ENCODE results near the gene ISL1. TPM values are rescaled to one million over a fixed set of nuclear protein-coding genes. Genes with fewer than 3 reads are reported as not detected.
A peak's percentile ranks its signal among the peaks of the same experiment; 100 is the strongest.

The ISL1 gene
- total and polyA plus RNA-seq, 7 experiments from 2014 or later = not detected

- H3K4me1 Mint-ChIP-seq = no peaks in the 10 kb centered on the region
- peaks cover 0 to 34% (median 6%) of the 10 kb centered on the region in 11 donors for H3K9me3 Mint-ChIP-seq
- H3K36me3 Mint-ChIP-seq = peaks cover 0 to 11% (median 0%) of the 10 kb centered on the region in 5 donors
- H3K27ac Mint-ChIP-seq = peak overlapping the region in 1 of 9 donors; percentile 46
- H3K4me3 Mint-ChIP-seq = no peak overlapping the region
- CTCF ChIA-PET = no interaction called here
- Histone ChIP-seq H3K27me3 (ENCODE audit: control insufficient read depth in 2 of 2, insufficient read depth in 2 of 2, low read length in 2 of 2) (no peaks in the 10 kb centered on the region), H3K27ac (ENCODE audit: low read depth, low read length) (no peak overlapping the region), H3K9me3 (ENCODE audit: control insufficient read depth in 2 of 3, low read length in 3 of 3) (no peaks in the 10 kb centered on the region), H3K4me3 (ENCODE audit: low read length) (no peak overlapping the region), H3K36me3 (ENCODE audit: control insufficient read depth in 2 of 3, insufficient read depth in 3 of 3, low read length in 3 of 3) (no peaks in the 10 kb centered on the region), H3K4me1 (ENCODE audit: control insufficient read depth in 2 of 2, insufficient read depth in 2 of 2, low read length in 2 of 2) (no peaks in the 10 kb centered on the region)
- H3K27me3 Mint-ChIP-seq = peaks cover 56 to 74% (median 62%) of the 10 kb centered on the region in 5 donors
- intact Hi-C loops (cut with micrococcal nuclease) = loop anchor here in 1 of 2 donors (2.0 to 5.0 kb wide), 2 partner anchors 20 to 432 kb away; no protein-coding TSS in a partner anchor
- POLR2A ChIA-PET = no interaction called here
- ATAC-seq (no peak), DNase-seq (no peak)
Observed at GRCh38 chr5:51398875-51399642, 15.8 kb downstream of the ISL1 start.

GRCh38 chr5:51399643-51400006 is 16.4 kb downstream of the ISL1 start:
- no peak for DNase-seq
- Histone ChIP-seq H3K27ac (ENCODE audit: low read depth, low read length) (no peak overlapping the region), H3K4me3 (ENCODE audit: low read length) (no peak overlapping the region), H3K9me3 (ENCODE audit: control insufficient read depth in 2 of 3, low read length in 3 of 3) (no peaks in the 10 kb centered on the region), H3K27me3 (ENCODE audit: control insufficient read depth in 2 of 2, insufficient read depth in 2 of 2, low read length in 2 of 2) (no peaks in the 10 kb centered on the region), H3K4me1 (ENCODE audit: control insufficient read depth in 2 of 2, insufficient read depth in 2 of 2, low read length in 2 of 2) (no peaks in the 10 kb centered on the region), H3K36me3 (ENCODE audit: control insufficient read depth in 2 of 3, insufficient read depth in 3 of 3, low read length in 3 of 3) (no peaks in the 10 kb centered on the region)
- POLR2A ChIA-PET = no interaction called here
- CTCF ChIA-PET = no interaction called here
- Mint-ChIP-seq H3K36me3 (peaks cover 0 to 11% (median 0%) of the 10 kb centered on the region in 5 donors), H3K9me3 (peaks cover 0 to 31% (median 6%) of the 10 kb centered on the region in 11 donors), H3K27me3 (peaks cover 54 to 69% (median 58%) of the 10 kb centered on the region in 5 donors), H3K27ac (peak overlapping the region in 1 of 9 donors; percentile 46), H3K4me1 (no peaks in the 10 kb centered on the region), H3K4me3 (no peak overlapping the region)
- no peak for ATAC-seq
- intact Hi-C loops (cut with micrococcal nuclease) = loop anchor here in 1 of 2 donors (2.0 to 5.0 kb wide), 2 partner anchors 21 to 432 kb away; no protein-coding TSS in a partner anchor

DNA sequence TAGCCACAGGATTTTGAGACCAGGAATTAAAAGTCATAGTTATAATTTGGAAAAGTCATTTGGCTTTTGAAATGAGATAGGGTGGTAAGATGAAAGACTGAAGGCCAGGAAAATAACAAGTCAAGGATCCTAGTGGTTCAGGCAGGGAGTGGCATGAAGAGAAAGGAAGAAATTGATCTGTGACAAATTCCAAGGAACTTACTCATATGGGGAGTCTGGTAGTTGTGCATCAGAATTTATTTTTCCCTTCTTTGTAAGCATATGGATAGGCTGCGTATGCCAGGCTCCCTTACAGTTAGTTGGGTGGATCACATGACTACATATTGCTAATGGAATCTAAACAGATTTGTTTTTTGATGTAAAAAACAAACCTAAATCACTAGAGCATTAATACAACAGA is 21.0 kb downstream of the ISL1 start:
- Mint-ChIP-seq H3K36me3 (no peaks in the 10 kb centered on the region), H3K4me1 (no peaks in the 10 kb centered on the region), H3K9me3 (peaks cover 0 to 9% (median 0%) of the 10 kb centered on the region in 11 donors), H3K4me3 (no peak overlapping the region), H3K27me3 (peaks cover 12 to 24% (median 17%) of the 10 kb centered on the region in 5 donors), H3K27ac (no peak overlapping the region)
- H3K9me3 ChIP-seq (ENCODE audit: control insufficient read depth in 2 of 3, low read length in 3 of 3) = no peaks in the 10 kb centered on the region
- intact Hi-C loops (cut with micrococcal nuclease) = no loop called here
- DNase-seq (no peak), ATAC-seq (no peak)
- CTCF ChIA-PET = no interaction called here
- no peak overlapping the region for H3K27ac ChIP-seq (ENCODE audit: low read depth, low read length)
- H3K4me1 ChIP-seq (ENCODE audit: control insufficient read depth in 2 of 2, insufficient read depth in 2 of 2, low read length in 2 of 2) = no peaks in the 10 kb centered on the region
- no peak overlapping the region for H3K4me3 ChIP-seq (ENCODE audit: low read length)
- no peaks in the 10 kb centered on the region for H3K36me3 ChIP-seq (ENCODE audit: control insufficient read depth in 2 of 3, insufficient read depth in 3 of 3, low read length in 3 of 3)
- POLR2A ChIA-PET = no interaction called here
- H3K27me3 ChIP-seq (ENCODE audit: control insufficient read depth in 2 of 2, insufficient read depth in 2 of 2, low read length in 2 of 2) = no peaks in the 10 kb centered on the region

- CTCF ChIA-PET = no interaction called here
- H3K27me3 ChIP-seq (ENCODE audit: control insufficient read depth in 2 of 2, insufficient read depth in 2 of 2, low read length in 2 of 2) = no peaks in the 10 kb centered on the region
Observed at GRCh38 chr5:51411921-51412325, 28.7 kb downstream of the ISL1 start.

GRCh38 chr5:51414516-51414915 is 31.3 kb downstream of the ISL1 start:
- Histone ChIP-seq H3K4me1 (ENCODE audit: control insufficient read depth in 2 of 2, insufficient read depth in 2 of 2, low read length in 2 of 2) (no peaks in the 10 kb centered on the region), H3K27ac (ENCODE audit: low read depth, low read length) (no peak overlapping the region), H3K36me3 (ENCODE audit: control insufficient read depth in 2 of 3, insufficient read depth in 3 of 3, low read length in 3 of 3) (no peaks in the 10 kb centered on the region), H3K4me3 (ENCODE audit: low read length) (no peak overlapping the region), H3K9me3 (ENCODE audit: control insufficient read depth in 2 of 3, low read length in 3 of 3) (no peaks in the 10 kb centered on the region), H3K27me3 (ENCODE audit: control insufficient read depth in 2 of 2, insufficient read depth in 2 of 2, low read length in 2 of 2) (no peaks in the 10 kb centered on the region)
- Mint-ChIP-seq H3K4me3 (no peak overlapping the region), H3K9me3 (peaks cover 0 to 14% (median 5%) of the 10 kb centered on the region in 11 donors), H3K27me3 (peaks cover 0 to 5% (median 0%) of the 10 kb centered on the region in 5 donors), H3K27ac (no peak overlapping the region), H3K36me3 (peaks cover 0 to 1% (median 0%) of the 10 kb centered on the region in 5 donors), H3K4me1 (no peaks in the 10 kb centered on the region)
- POLR2A ChIA-PET = no interaction called here
- DNase-seq (no peak), ATAC-seq (no peak)
- CTCF ChIA-PET = no interaction called here
- intact Hi-C loops (cut with micrococcal nuclease) = no loop called here

More at GRCh38 chr5:51411921-51412325, 28.7 kb downstream of the ISL1 start:
- no peak overlapping the region for H3K27ac Mint-ChIP-seq
- Histone ChIP-seq H3K9me3 (ENCODE audit: control insufficient read depth in 2 of 3, low read length in 3 of 3) (no peaks in the 10 kb centered on the region), H3K4me3 (ENCODE audit: low read length) (no peak overlapping the region), H3K27ac (ENCODE audit: low read depth, low read length) (no peak overlapping the region), H3K4me1 (ENCODE audit: control insufficient read depth in 2 of 2, insufficient read depth in 2 of 2, low read length in 2 of 2) (no peaks in the 10 kb centered on the region), H3K36me3 (ENCODE audit: control insufficient read depth in 2 of 3, insufficient read depth in 3 of 3, low read length in 3 of 3) (no peaks in the 10 kb centered on the region)
- POLR2A ChIA-PET = no interaction called here
- H3K9me3 Mint-ChIP-seq = peaks cover 0 to 8% (median 4%) of the 10 kb centered on the region in 11 donors
- ATAC-seq (no peak), DNase-seq (no peak)
- H3K36me3 Mint-ChIP-seq = no peaks in the 10 kb centered on the region
- H3K4me3 Mint-ChIP-seq = no peak overlapping the region
- peaks cover 0 to 5% (median 0%) of the 10 kb centered on the region in 5 donors for H3K27me3 Mint-ChIP-seq
- no peaks in the 10 kb centered on the region for H3K4me1 Mint-ChIP-seq
- intact Hi-C loops (cut with micrococcal nuclease) = no loop called here

DNA sequence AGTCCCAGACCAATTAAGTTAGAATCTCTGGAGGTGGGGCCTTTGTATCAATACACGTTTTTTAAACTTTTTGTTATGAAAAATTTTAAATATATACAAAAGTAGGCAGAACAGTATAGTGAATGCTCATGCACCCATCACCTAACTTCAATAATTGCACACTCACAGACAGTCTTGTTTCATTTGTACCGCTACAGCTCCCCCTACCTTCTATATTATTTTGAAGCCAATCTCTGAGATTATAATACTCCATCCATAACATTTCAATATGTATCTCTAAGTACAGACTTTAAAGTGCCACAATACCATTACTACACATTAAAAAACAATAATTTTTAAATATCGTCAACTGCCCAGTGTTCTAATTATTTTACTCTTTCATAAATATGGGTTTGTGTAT is 32.9 kb downstream of the ISL1 start:
- Mint-ChIP-seq H3K27me3 (peaks cover 0 to 5% (median 0%) of the 10 kb centered on the region in 5 donors), H3K4me1 (no peaks in the 10 kb centered on the region), H3K9me3 (peaks cover 0 to 18% (median 5%) of the 10 kb centered on the region in 11 donors), H3K27ac (no peak overlapping the region), H3K36me3 (peaks cover 0 to 4% (median 0%) of the 10 kb centered on the region in 5 donors), H3K4me3 (no peak overlapping the region)
- Histone ChIP-seq H3K36me3 (ENCODE audit: control insufficient read depth in 2 of 3, insufficient read depth in 3 of 3, low read length in 3 of 3) (no peaks in the 10 kb centered on the region), H3K4me3 (ENCODE audit: low read length) (no peak overlapping the region), H3K4me1 (ENCODE audit: control insufficient read depth in 2 of 2, insufficient read depth in 2 of 2, low read length in 2 of 2) (no peaks in the 10 kb centered on the region), H3K27ac (ENCODE audit: low read depth, low read length) (no peak overlapping the region), H3K9me3 (ENCODE audit: control insufficient read depth in 2 of 3, low read length in 3 of 3) (no peaks in the 10 kb centered on the region), H3K27me3 (ENCODE audit: control insufficient read depth in 2 of 2, insufficient read depth in 2 of 2, low read length in 2 of 2) (no peaks in the 10 kb centered on the region)
- POLR2A ChIA-PET = no interaction called here
- DNase-seq = no peak
- CTCF ChIA-PET = no interaction called here
- intact Hi-C loops (cut with micrococcal nuclease) = no loop called here
- ATAC-seq = no peak
